ENCODE results near the gene PRR20G. TPM values are rescaled to one million over a fixed set of nuclear protein-coding genes. Genes with fewer than 3 reads are reported as not detected.

Gene PRR20G
- total RNA-seq, 1 donor from 2014 or later: not detected

GRCh38 chr3:127260416-127260815 lies 27.4 kb downstream of the PRR20G start:
- H3K9me3 Mint-ChIP-seq: no peaks in the 10 kb centered on the region
- no peak for TF ChIP-seq CTCF (conservative IDR thresholded peaks at IDR 0.05)
- H3K27me3 Mint-ChIP-seq (ENCODE audit: low read depth): peaks cover 3% of the 10 kb centered on the region
- peaks cover 8% of the 10 kb centered on the region for H3K4me1 Mint-ChIP-seq
- no peak for DNase-seq (ENCODE audit: low read depth, low spot score)
- H3K27ac Mint-ChIP-seq (ENCODE audit: unreplicated experiment): no peak overlapping the region
- no peaks in the 10 kb centered on the region for H3K36me3 Mint-ChIP-seq (ENCODE audit: low read depth)
- no peak overlapping the region for H3K4me3 Mint-ChIP-seq

- DNase-seq (ENCODE audit: low read depth, low spot score): no peak
- no peak for TF ChIP-seq CTCF (conservative IDR thresholded peaks at IDR 0.05)
- H3K36me3 Mint-ChIP-seq (ENCODE audit: low read depth): no peaks in the 10 kb centered on the region
- no peaks in the 10 kb centered on the region for H3K9me3 Mint-ChIP-seq
- H3K4me1 Mint-ChIP-seq: peaks cover 9% of the 10 kb centered on the region
- no peak overlapping the region for H3K4me3 Mint-ChIP-seq
- H3K27me3 Mint-ChIP-seq (ENCODE audit: low read depth): peaks cover 3% of the 10 kb centered on the region
- no peak overlapping the region for H3K27ac Mint-ChIP-seq (ENCODE audit: unreplicated experiment)
These were observed 28.0 kb downstream of the PRR20G start for GRCh38 chr3:127259882-127260281.

DNA sequence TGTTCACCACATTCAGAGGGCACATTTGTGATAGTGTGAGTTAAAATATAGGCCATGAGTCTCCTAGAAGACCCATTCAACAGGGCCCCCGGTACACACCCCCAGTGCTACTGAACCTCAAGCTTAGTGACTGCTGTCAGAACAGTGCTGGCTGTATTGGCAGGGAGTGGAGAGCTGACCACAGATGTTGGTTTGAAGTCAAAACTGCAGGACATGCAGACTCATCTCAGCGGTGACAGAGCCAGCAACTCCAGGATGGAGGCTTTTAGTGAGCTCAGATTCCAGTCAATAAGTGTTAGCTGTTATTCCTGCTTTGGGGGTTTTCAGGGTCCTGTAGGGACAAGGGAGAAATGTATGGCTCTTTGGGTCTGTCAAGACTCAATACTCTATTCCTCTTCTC lies 29.1 kb downstream of the PRR20G start:
- no peak for TF ChIP-seq CTCF (conservative IDR thresholded peaks at IDR 0.05)
- Mint-ChIP-seq H3K9me3 (no peaks in the 10 kb centered on the region), H3K27ac (ENCODE audit: unreplicated experiment) (no peak overlapping the region), H3K4me1 (peaks cover 18% of the 10 kb centered on the region), H3K27me3 (ENCODE audit: low read depth) (peaks cover 2% of the 10 kb centered on the region), H3K36me3 (ENCODE audit: low read depth) (no peaks in the 10 kb centered on the region), H3K4me3 (no peak overlapping the region)
- no peak for DNase-seq (ENCODE audit: low read depth, low spot score)

- TF ChIP-seq CTCF (conservative IDR thresholded peaks at IDR 0.05): no peak
- peaks cover 2% of the 10 kb centered on the region for H3K27me3 Mint-ChIP-seq (ENCODE audit: low read depth)
- H3K4me3 Mint-ChIP-seq: no peak overlapping the region
- H3K36me3 Mint-ChIP-seq (ENCODE audit: low read depth): no peaks in the 10 kb centered on the region
- DNase-seq (ENCODE audit: low read depth, low spot score): no peak
- no peak overlapping the region for H3K27ac Mint-ChIP-seq (ENCODE audit: unreplicated experiment)
- H3K4me1 Mint-ChIP-seq: peaks cover 18% of the 10 kb centered on the region
- no peaks in the 10 kb centered on the region for H3K9me3 Mint-ChIP-seq
These were observed 30.5 kb downstream of the PRR20G start for GRCh38 chr3:127257351-127257750.

DNA sequence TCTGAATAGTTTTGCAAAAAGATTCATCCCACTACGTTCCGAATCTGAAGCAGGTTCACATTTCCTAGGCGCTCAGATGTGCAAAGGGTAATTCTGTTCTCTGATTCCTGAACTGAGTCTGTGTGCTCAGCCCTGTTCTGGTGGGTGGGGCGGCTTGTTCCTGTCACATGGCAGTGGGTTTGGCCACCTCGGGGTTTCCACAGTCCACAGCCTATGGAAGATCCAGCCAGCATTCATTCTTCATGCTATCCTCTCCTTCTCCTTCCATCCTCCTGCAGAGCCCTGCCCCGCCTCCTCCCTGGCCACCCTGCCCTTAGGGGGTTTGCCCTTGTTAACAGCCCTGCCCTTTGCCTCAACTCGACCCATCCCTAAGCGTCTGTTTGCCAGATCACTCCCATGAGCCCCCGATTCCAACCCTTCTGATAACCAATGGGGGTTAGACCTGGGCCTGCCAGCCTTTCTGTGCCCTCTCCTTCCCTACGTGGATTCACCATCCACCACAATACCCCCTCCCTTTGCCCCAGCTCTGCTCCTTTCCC lies 31.0 kb downstream of the PRR20G start:
- Mint-ChIP-seq H3K4me1 (peaks cover 18% of the 10 kb centered on the region), H3K27ac (ENCODE audit: unreplicated experiment) (no peak overlapping the region), H3K27me3 (ENCODE audit: low read depth) (peaks cover 2% of the 10 kb centered on the region), H3K9me3 (no peaks in the 10 kb centered on the region), H3K4me3 (no peak overlapping the region), H3K36me3 (ENCODE audit: low read depth) (no peaks in the 10 kb centered on the region)
- DNase-seq (ENCODE audit: low read depth, low spot score): no peak
- no peak for TF ChIP-seq CTCF (conservative IDR thresholded peaks at IDR 0.05)
